Activated CD4-positive, CD25-positive, alpha-beta regulatory T cell treated with anti-CD3 and anti-CD28 coated beads, Interleukin-2, amount 50 U/mL, for 24 hours (primary cell): ENCODE measurements around the gene NMD3.
"Not testable (repeated sequence)": the region's sequence is repeated elsewhere in the genome, so short reads cannot be mapped to it uniquely, and the experiment has no call there.

ENCODE experiments used
- ATAC-seq, 2 donors: fragments of 150-1000 bp; cut with Tn5 transposase; one replicate each; pipeline ENCODE4 v1.10.0; 2021; ENCODE audit warnings: mild to moderate bottlenecking in 1 of 2, moderate library complexity in 1 of 2

NMD3 gene

DNA sequence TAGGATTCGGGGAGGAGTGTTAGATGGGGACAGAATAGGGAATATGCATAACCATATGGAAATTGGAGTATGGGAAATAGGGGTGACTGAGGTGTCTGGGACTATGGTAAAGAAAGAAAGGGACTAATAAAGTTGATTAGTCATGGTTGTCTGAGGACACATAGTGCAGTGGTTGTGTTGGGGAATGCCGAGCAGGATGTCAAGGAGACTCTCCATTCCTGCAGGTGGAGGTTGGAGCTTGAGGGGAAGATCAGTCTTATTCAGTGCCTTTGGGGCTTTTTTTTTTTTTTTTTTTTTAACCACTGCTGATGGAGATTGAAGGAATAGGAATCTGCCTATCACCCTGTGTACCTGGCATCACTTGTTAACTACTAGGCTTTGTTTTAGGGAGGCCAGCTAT, 10.8 kb downstream of the NMD3 start:
- no peak for ATAC-seq

DNA sequence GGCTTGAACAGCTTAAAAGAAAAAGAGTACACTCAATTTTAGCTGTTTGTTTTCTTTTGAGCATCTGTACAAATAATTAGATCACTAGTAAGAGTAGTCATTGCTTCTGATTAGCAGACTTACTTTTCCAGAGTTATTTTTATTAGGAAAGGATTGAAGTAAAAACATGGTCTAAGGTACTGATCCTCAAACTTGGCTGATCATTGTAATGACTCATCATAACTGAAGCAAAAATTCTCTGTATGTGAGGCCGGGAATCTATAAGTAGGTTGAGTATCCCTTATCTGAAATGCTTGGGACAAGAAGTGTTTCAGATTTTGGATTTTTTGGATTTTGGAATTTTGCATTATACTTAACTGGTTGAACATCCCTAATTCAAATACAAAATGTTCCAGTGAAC, 12.4 kb downstream of the NMD3 start:
- no peak for ATAC-seq

DNA sequence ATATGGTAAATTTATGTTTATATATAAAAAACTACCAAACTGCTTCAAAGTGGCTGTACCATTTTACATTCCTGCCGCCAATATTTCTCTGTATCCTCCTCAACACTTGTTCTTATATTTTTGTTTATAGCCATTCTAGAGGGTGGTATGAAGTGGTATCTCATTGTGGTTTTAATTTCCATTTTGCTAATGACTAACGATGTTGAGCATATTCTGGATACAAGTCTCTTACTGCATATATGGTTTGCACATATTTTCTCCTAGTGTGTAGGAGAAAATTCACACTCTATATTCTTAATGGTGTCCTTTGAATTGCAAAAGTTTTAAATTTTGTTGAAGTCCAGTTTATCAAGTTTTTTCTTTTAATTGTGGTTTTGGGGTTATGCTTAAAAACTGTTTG, 15.1 kb downstream of the NMD3 start:
- ATAC-seq, result no peak

DNA sequence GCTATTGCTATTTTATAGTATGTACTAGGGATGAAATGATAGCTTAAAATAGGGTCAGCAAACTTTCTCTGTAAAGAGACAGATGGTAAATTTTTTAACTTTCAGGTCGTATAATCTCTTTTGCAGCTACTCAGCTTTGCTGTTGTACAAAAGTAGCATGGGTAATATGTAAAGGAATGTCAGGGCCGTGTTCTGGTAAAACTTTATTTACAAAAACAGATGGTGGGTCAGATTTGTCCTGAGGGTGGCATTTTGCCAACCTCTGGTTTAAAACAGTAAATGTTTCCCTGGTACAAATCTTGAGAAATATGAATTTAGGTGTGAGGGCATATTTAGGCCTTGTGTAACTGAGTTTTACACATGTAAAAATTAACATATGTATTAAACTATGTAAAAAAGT, 18.6 kb downstream of the NMD3 start:
- no peak for ATAC-seq

GRCh38 chr3:161244538-161244937, 23.4 kb downstream of the NMD3 start:
- ATAC-seq, result no peak

- ATAC-seq, result no peak
Measured at GRCh38 chr3:161247049-161247448, 25.9 kb downstream of the NMD3 start.

- no peak for ATAC-seq
Measured at GRCh38 chr3:161250116-161250515, 29.0 kb downstream of the NMD3 start.

GRCh38 chr3:161251716-161252115, 30.6 kb downstream of the NMD3 start:
- ATAC-seq, result no peak

GRCh38 chr3:161252143-161252542, 31.0 kb downstream of the NMD3 start:
- ATAC-seq, result no peak

GRCh38 chr3:161253711-161254110, 32.6 kb downstream of the NMD3 start:
- ATAC-seq, result no peak

DNA sequence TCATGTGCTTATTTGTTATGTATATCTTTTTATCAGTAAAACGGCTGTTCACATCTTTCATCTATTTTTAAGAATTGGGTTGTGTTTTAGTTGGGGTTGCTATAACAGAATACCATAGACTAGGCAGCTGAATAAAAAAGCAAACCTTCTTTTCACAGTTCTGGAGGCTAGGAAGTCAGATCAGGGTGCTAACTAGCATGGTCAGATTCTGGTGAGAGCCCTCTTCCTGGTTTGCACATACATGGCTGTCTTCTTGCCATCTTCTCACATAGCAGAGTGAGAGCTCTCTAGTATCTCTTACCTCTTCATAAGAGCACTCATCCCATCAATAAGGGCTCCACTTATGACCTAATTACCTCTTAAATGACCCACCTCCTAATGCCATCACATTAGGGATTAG, 33.8 kb downstream of the NMD3 start:
- ATAC-seq, result no peak

DNA sequence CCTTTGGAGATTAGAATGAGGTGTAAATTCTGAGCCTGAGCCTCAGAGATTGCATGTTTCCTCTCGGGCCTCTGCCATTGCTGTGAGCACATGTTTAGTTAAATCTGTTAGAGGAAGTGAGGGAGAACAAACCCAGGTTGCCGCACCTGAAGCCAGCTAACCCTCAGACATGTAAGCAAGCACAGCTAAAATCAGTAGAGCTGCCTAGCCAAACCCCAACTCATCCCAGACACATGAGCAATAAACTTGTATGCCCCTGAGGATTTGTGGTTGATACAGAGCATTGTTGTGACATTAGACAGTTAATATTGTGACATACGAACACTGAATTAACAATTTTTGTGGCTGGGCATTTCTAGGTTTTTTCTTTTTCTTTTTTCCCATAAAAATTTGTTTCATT, 41.9 kb downstream of the NMD3 start:
- no peak for ATAC-seq

GRCh38 chr3:161264852-161265251, 43.7 kb downstream of the NMD3 start:
- ATAC-seq, result no peak

- no peak for ATAC-seq
Measured at GRCh38 chr3:161265916-161266571, 44.9 kb downstream of the NMD3 start.

- ATAC-seq, result no peak
Measured at GRCh38 chr3:161266731-161267150, 45.6 kb downstream of the NMD3 start.

GRCh38 chr3:161267646-161268045, 46.5 kb downstream of the NMD3 start:
- no peak for ATAC-seq

DNA sequence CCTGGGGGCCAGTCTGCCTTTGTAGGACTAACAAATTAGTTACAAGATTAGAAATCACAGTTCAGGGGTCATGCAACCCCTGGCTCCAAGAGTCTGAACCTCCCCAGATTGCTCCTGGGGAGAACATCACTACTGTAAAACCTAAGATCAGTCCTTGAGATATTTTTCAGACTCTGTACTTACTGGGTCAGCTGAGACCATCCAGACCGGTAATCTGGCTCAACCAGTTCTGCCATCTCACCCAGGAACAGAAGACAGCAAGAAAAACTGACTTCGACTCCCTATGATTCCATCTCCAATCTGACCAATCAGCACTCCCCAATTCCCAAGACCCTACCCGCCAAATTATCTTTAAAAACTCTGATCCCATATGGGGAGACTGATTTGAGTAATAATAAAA, 47.5 kb downstream of the NMD3 start:
- ATAC-seq, result no peak

GRCh38 chr3:161270991-161271390, 49.9 kb downstream of the NMD3 start:
- ATAC-seq, result no peak

DNA sequence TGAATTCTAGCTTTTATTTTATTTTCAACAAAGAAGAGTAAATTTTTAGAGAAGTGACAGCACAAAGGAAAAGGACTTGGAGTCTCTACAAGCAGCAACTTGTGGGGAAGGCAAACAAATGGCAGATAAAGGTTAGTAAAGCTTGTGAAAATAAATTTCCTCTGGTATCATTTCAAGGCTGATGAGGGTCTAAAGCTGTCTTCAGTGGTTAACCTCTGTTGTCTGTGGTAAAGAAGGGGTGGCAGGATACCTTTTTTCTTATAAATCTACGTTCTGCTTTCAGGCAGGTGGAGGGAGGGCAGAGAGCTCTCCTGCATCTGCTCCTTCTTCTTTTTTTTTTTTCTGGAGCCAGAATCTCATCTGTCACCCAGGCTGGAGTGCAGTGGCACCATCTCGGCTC, 50.5 kb downstream of the NMD3 start:
- no peak for ATAC-seq

- no peak for ATAC-seq
Measured at GRCh38 chr3:161272524-161272923, 51.4 kb downstream of the NMD3 start.

- no peak for ATAC-seq
Measured at GRCh38 chr3:161273589-161274218, 52.6 kb downstream of the NMD3 start.

DNA sequence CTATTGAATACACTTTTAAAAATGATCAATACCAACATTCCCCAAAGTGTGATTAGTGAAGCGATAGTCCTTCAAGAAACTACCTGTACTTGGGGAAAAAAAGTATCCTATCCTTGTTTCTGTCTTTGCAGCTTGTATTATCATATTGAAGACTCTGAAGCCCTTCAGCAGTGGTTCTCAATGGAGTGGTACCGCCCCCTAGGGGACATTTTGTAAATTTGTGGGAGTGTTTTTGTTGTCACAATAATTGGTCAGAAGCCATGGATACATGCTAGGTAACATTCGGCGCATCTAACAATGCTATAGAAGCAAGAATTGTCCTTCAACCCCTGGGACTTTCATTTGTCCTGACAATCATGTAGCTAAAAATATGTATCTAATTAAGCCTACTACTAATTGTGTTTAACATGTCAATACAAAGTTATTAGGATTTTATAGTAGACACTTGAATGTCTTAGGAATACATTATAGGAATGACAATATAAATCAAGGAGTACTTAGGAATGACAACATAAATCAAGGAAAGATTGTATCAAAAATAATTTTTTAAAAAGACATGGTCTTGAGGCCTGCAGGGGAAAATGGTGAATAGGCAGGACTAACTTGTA, 53.7 kb downstream of the NMD3 start:
- no peak for ATAC-seq

- ATAC-seq, result no peak
Measured at GRCh38 chr3:161275919-161276318, 54.8 kb downstream of the NMD3 start.

DNA sequence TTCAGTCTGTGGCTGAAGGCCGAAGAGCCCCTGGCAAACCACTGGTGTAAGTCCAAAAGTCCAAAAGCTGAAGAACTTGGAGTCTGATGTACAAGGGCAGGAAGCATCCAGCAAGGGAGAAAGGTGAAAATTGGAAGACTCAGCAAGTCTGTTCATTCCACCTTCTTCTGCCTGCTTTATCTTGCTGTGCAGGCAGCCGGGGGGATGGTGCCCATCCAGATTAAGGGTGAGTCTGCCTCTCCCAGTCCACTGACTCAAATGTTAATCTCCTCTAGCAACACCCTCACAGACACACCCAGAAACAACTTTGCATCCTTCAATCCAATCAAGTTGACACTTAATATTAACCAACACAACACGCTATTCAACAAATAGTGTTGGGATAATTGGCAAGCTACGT, 61.3 kb downstream of the NMD3 start:
- not testable (repeated sequence) for ATAC-seq

DNA sequence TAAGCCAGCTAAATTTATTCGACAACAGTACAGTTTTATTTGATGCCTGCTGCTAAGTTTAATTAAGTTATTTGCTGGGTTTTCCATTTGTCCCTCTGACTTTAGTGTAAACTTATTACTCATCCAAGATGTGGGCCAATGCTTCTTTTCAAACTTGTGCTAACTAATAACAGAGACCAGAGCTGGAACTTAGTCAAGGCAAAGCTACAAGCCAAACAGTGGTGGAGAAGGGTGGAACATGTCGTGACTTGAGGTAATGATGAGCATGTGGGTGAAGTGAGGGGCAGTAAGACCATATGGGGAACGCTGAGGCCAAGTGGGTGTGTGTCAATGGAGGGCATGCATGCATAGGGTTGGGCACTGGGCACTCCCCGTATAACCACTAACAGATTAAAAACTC, 63.9 kb downstream of the NMD3 start:
- ATAC-seq, result no peak
